ENCODE measurements around the gene FHL2. TPM values are rescaled to one million over a fixed set of nuclear protein-coding genes. Genes with fewer than 3 reads are reported as not detected.

The FHL2 gene
- polyA plus RNA-seq, 6 donors from 2014 or later: 0.05 to 0.39 (median 0.24) TPM; not detected in 2

DNA sequence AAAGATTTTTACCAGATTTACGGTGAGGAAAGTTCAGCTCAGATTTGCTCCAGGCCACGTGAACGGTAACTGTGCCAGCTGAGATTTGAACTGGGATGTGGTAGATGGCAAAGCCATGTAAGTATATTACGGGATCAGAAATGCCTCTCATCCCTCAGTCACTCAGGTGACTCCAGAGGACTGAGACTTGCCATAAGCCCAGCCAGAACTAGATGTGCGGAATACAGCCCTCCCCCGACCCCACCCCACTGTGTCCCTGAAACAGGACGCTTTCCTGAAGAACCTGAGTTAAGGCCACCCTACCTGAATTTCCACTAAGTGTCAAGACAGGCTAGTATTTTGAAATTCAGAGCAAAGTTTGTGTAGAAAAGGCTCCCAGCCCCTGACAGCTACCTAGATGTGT lies 1.3 kb upstream of the FHL2 start:
- peaks cover 46 to 59% (median 57%) of the 10 kb centered on the region in 3 donors for H3K27me3 Mint-ChIP-seq
- peaks cover 4 to 8% (median 7%) of the 10 kb centered on the region in 3 donors for H3K4me1 Mint-ChIP-seq
- peak overlapping the region in 5 of 8 donors; percentile 9 to 68 (median 53) for H3K4me3 Mint-ChIP-seq
- no peaks in the 10 kb centered on the region for H3K9me3 Mint-ChIP-seq
- DNase-seq (no peak), ATAC-seq (ENCODE audit: low read depth in 2 of 2) (no peak)
- peak overlapping the region in 1 of 6 donors; percentile 54 for H3K27ac Mint-ChIP-seq
- H3K36me3 Mint-ChIP-seq: peaks cover 0 to 7% of the 10 kb centered on the region in 2 donors

GRCh38 chr2:105399207-105399861 lies 483 bp upstream of the FHL2 start:
- DNase-seq (no peak), ATAC-seq (ENCODE audit: low read depth in 2 of 2) (no peak)
- Mint-ChIP-seq H3K9me3 (no peaks in the 10 kb centered on the region), H3K36me3 (peaks cover 0 to 7% of the 10 kb centered on the region in 2 donors), H3K27me3 (peaks cover 42 to 57% (median 55%) of the 10 kb centered on the region in 3 donors), H3K27ac (no peak overlapping the region), H3K4me3 (peak overlapping the region in 6 of 8 donors; percentile 53 to 71 (median 58)), H3K4me1 (peaks cover 4 to 8% (median 7%) of the 10 kb centered on the region in 3 donors)

- H3K27ac Mint-ChIP-seq: peak overlapping the region in 1 of 6 donors; percentile 77
- H3K27me3 Mint-ChIP-seq: peaks cover 29 to 62% (median 55%) of the 10 kb centered on the region in 3 donors
Observed at GRCh38 chr2:105397953-105398335, 907 bp downstream of the FHL2 start.

DNA sequence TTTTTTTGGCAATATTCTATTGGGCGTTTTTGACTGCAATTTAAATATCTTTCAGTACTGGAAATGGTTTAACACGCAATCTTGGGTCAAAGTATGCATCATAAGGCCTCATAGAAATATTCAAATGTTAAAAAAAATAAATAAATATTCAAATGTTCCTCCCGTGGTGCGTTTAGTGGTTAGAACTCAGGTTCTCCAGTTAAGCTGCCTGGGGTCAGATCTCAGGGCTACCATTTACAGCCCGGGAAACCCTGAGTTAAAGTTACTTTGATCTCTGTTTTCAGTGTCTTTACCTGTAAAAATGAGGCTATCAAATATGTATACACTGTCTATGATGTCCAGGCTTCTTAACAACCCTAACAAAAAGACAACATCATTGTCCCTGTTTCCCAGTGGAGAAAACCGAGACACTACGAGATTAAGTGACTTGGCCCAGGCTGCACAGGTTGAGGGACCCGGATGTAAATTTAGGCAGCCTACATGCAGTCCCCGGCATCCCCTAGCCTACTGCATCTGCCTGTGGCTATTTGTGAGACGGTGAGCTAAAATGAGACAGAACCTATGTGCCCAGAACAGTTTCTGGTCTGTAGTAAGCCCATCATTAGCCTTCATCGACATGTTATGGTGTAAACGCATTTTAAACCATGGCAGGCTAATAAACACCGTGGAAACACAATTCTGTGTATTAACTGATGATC lies 1.7 kb downstream of the FHL2 start:
- DNase-seq: no peak
- Mint-ChIP-seq H3K4me3 (peak overlapping the region in 2 of 8 donors; percentile 17 to 55), H3K27me3 (peaks cover 26 to 70% (median 55%) of the 10 kb centered on the region in 3 donors), H3K27ac (no peak overlapping the region), H3K4me1 (peaks cover 4 to 8% (median 7%) of the 10 kb centered on the region in 3 donors), H3K36me3 (peaks cover 0 to 7% of the 10 kb centered on the region in 2 donors), H3K9me3 (no peaks in the 10 kb centered on the region)
- no peak for ATAC-seq (ENCODE audit: low read depth in 2 of 2)

More at GRCh38 chr2:105397953-105398335, 907 bp downstream of the FHL2 start:
- H3K4me1 Mint-ChIP-seq: peaks cover 4 to 8% (median 7%) of the 10 kb centered on the region in 3 donors
- ATAC-seq (ENCODE audit: low read depth in 2 of 2) (no peak), DNase-seq (no peak)
- no peaks in the 10 kb centered on the region for H3K9me3 Mint-ChIP-seq
- H3K4me3 Mint-ChIP-seq: peak overlapping the region; percentile 67 to 88 (median 82)
- peaks cover 0 to 7% of the 10 kb centered on the region in 2 donors for H3K36me3 Mint-ChIP-seq

DNA sequence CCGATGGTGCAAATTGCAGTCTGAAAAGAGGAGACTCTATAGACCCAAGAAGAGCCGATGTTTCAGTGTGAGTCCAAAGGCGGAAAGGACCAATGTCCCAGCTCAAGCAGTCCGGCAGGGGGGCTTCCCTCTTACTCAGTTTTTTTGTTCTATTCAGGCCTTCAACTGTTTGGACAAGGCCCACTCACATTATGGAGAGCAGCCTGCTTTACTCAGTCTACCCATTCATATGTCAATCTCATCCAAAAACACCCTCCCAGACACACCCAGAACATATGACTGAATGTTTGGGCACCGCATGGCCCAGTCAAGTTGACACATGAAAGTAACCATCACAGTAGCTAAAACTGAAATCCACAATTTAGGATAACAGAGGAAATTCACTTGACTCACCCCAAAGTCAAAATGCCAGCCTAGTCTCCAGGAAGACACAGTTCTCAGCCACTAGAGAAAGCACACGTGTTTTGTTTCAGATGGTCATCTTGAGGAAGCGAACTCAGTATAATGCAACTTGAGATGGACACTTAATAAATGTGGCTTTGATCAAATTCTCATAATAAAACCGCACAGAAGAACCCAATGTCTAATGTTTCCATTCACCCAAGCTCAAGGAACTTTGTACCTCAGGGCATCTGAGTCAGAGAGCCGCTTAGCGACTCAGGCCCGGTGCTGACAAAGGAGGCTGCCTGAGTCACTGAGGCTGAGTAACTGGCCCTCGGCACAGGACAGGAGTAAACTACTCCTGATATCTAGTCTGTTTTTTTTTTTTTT lies 2.4 kb downstream of the FHL2 start:
- no peak for ATAC-seq (ENCODE audit: low read depth in 2 of 2)
- H3K27me3 Mint-ChIP-seq: peaks cover 26 to 70% (median 52%) of the 10 kb centered on the region in 3 donors
- DNase-seq: no peak

DNA sequence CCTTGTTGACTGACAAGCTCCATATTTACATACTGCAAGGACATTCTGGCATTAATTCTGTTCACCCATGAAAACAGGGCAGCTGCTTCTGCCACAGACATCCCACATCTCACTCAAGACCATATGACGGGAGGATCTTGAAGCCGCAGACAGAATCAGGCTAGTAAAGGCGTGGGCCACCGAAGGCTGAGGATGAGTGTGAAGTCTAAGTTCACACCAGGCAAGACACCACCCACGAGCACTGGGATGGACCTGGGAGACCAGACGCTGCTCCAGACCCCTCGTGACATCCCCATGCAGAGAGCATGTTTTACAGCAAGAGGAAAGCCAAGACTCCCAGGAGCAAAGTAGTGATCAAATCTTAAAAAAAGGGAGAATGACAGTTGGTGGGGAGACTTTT lies 3.2 kb downstream of the FHL2 start:
- no peak overlapping the region for H3K4me3 Mint-ChIP-seq
- peaks cover 4 to 8% (median 7%) of the 10 kb centered on the region in 3 donors for H3K4me1 Mint-ChIP-seq
- ATAC-seq (ENCODE audit: low read depth in 2 of 2) (no peak), DNase-seq (no peak)
- no peaks in the 10 kb centered on the region for H3K9me3 Mint-ChIP-seq
- H3K27me3 Mint-ChIP-seq: peaks cover 26 to 75% (median 47%) of the 10 kb centered on the region in 3 donors
- H3K27ac Mint-ChIP-seq: no peak overlapping the region
- peaks cover 0 to 7% of the 10 kb centered on the region in 2 donors for H3K36me3 Mint-ChIP-seq

More for the DNA sequence above, 2.4 kb downstream of the FHL2 start:
- H3K9me3 Mint-ChIP-seq: no peaks in the 10 kb centered on the region
- peaks cover 0 to 7% of the 10 kb centered on the region in 2 donors for H3K36me3 Mint-ChIP-seq
- no peak overlapping the region for H3K27ac Mint-ChIP-seq
- peaks cover 4 to 8% (median 7%) of the 10 kb centered on the region in 3 donors for H3K4me1 Mint-ChIP-seq
- H3K4me3 Mint-ChIP-seq: peak overlapping the region in 1 of 8 donors; percentile 55

- Mint-ChIP-seq H3K27ac (no peak overlapping the region), H3K4me3 (no peak overlapping the region), H3K27me3 (peaks cover 26 to 72% (median 41%) of the 10 kb centered on the region in 3 donors), H3K9me3 (no peaks in the 10 kb centered on the region), H3K36me3 (peaks cover 0 to 7% of the 10 kb centered on the region in 2 donors), H3K4me1 (peaks cover 4 to 8% (median 7%) of the 10 kb centered on the region in 3 donors)
- DNase-seq (no peak), ATAC-seq (ENCODE audit: low read depth in 2 of 2) (no peak)
Observed at GRCh38 chr2:105394951-105395611, 3.8 kb downstream of the FHL2 start.

DNA sequence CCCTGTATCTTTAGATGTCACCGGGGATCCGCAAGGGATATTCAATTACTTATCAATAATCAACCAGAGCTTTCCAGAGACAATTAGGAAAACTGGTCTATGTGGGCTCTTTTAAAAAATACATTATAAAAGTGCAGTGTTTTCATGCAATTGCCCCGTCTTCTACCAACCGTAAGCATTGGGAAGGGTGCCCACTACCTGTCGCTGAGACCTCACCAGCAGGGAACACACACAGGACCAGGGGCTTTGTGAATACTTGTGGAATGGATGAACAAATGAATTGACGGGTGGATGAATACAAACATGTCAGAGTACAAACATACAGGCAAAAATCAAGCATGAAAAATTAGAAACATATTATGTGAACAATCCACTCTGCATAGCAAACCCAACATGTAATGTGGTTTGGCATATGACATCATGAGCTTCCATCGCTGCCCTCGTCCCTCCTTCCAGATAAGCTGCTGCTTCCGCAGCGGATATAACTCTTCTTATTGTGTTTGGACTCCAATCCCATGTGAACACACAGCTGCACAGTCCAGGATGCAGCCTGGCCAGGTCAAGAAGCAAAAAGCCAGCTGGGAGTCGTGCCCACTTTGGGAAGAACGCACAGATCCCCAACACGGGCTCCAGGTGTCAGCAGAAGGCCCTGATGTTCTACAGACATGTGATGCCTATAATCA lies 5.3 kb downstream of the FHL2 start:
- Mint-ChIP-seq H3K27me3 (peaks cover 19 to 57% (median 32%) of the 10 kb centered on the region in 3 donors), H3K4me3 (no peak overlapping the region), H3K9me3 (no peaks in the 10 kb centered on the region), H3K36me3 (peaks cover 0 to 7% of the 10 kb centered on the region in 2 donors), H3K27ac (peak overlapping the region in 1 of 6 donors; percentile 7), H3K4me1 (peaks cover 1 to 4% (median 4%) of the 10 kb centered on the region in 3 donors)
- no peak for DNase-seq
- no peak for ATAC-seq (ENCODE audit: low read depth in 2 of 2)

DNA sequence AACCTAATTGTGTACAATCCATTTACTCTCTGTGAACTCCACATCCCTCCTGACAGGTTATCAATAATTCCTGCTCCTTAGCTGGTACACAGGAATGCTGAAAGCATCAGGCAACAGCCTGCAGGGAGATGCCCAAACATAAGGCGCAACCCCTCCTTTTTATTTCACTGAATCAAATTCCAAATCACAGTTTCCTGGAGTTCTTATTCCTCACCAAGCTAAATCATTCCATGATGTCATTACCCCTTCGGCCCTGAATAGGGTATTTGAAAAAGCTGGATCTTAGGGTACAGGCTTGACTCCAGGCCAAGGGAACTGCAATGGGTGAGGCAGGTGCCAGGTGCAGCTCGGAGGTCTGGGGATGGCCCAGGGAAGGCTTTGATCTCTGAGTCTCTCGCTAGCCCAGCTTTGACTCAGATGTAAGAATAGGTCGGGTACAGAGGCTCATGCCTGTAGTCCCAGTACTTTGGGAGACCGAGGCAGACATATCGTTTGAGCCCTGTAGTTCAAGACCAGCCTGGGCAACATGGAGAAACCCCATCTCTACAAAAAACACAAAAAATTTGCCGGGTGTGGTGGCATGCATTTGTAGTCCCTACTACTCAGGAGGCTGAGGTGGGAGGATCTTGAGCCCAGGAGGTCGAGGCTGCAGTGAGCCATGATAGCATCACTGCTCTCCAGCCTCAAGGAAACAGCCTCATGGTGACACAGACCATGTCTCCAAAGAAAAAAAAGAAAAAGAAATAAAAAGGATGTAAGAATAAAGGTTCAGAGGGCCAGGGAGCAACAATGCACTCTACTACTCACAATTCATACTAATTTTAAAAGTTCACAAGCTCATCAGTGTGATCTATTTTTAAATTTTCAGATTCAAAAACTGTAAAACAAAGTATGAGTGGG lies 6.8 kb downstream of the FHL2 start:
- Mint-ChIP-seq H3K4me3 (no peak overlapping the region), H3K36me3 (peaks cover 0 to 7% of the 10 kb centered on the region in 2 donors), H3K27ac (no peak overlapping the region), H3K4me1 (no peaks in the 10 kb centered on the region), H3K9me3 (peaks cover 0 to 7% (median 0%) of the 10 kb centered on the region in 7 donors), H3K27me3 (peaks cover 19 to 60% (median 23%) of the 10 kb centered on the region in 3 donors)
- DNase-seq (no peak), ATAC-seq (ENCODE audit: low read depth in 2 of 2) (no peak)

GRCh38 chr2:105391058-105391627 lies 7.7 kb downstream of the FHL2 start:
- ATAC-seq (ENCODE audit: low read depth in 2 of 2) (no peak), DNase-seq (no peak)
- H3K4me3 Mint-ChIP-seq: no peak overlapping the region
- peaks cover 13 to 53% (median 18%) of the 10 kb centered on the region in 3 donors for H3K27me3 Mint-ChIP-seq
- H3K36me3 Mint-ChIP-seq: peaks cover 0 to 2% of the 10 kb centered on the region in 2 donors
- no peaks in the 10 kb centered on the region for H3K4me1 Mint-ChIP-seq
- no peak overlapping the region for H3K27ac Mint-ChIP-seq
- H3K9me3 Mint-ChIP-seq: peaks cover 0 to 7% (median 0%) of the 10 kb centered on the region in 7 donors

- Mint-ChIP-seq H3K4me3 (no peak overlapping the region), H3K4me1 (no peaks in the 10 kb centered on the region), H3K27me3 (peaks cover 6 to 52% (median 16%) of the 10 kb centered on the region in 3 donors), H3K9me3 (peaks cover 0 to 7% (median 0%) of the 10 kb centered on the region in 7 donors), H3K27ac (no peak overlapping the region), H3K36me3 (no peaks in the 10 kb centered on the region)
- no peak for DNase-seq
- ATAC-seq (ENCODE audit: low read depth in 2 of 2): no peak
Observed at GRCh38 chr2:105390454-105390853, 8.4 kb downstream of the FHL2 start.

All from naive B cell (primary cell).